22Rv1 (cell line): ENCODE measurements around the gene GABBR1.

ENCODE experiments used
- ZFX ChIP-seq: fragments of 450-650 bp; IDR thresholded peaks from 2 replicates; pipeline ENCODE4 v1.6.1; 2017; ENCODE audit warnings: antibody characterized with exemption, borderline replicate concordance
- TF ChIP-seq, protein P1 (sequence below): fragments of 450-650 bp; IDR thresholded peaks from 2 replicates; pipeline ENCODE4 v1.5.1; 2017; ENCODE audit warnings: mild to moderate bottlenecking

DNA sequence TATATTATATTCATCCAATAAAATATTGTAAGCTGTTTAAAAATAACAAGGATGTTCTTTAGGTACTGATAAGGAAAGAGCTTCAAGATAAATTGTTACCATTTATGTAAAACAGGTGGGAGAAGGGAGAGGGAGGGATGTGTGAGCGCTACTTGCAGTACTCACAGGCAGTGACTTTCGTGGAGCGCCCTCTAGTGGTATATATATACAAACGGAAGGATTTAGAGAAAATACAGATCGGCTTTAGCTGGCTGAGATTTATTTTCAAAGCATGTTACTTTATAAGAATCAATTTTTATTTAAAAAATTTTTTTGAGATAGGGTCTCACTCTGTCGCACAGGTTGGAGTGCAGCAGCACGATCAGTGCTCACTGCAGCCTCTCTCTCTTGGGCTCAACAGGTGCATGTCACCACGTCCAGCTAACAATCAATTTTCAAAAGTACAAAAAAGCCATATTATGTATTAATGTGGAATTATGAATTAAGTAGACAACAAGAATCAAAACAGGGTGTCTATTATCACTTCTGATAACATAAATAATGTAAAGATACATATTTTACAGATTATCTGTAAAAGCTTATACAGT is 20.6 kb upstream of the GABBR1 start:
- TF ChIP-seq, protein P1, sequence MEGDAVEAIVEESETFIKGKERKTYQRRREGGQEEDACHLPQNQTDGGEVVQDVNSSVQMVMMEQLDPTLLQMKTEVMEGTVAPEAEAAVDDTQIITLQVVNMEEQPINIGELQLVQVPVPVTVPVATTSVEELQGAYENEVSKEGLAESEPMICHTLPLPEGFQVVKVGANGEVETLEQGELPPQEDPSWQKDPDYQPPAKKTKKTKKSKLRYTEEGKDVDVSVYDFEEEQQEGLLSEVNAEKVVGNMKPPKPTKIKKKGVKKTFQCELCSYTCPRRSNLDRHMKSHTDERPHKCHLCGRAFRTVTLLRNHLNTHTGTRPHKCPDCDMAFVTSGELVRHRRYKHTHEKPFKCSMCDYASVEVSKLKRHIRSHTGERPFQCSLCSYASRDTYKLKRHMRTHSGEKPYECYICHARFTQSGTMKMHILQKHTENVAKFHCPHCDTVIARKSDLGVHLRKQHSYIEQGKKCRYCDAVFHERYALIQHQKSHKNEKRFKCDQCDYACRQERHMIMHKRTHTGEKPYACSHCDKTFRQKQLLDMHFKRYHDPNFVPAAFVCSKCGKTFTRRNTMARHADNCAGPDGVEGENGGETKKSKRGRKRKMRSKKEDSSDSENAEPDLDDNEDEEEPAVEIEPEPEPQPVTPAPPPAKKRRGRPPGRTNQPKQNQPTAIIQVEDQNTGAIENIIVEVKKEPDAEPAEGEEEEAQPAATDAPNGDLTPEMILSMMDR: peak; percentile 94
- TF ChIP-seq ZFX: no peak
